K562 (cell line): Measurements from ENCODE around the gene ZDHHC8.

ENCODE experiments used
- DACH1 ChIP-seq: fragments of 450-650 bp; IDR thresholded peaks from 2 replicates; pipeline ENCODE4 v1.6.1; 2018; ENCODE audit not compliant: partially characterized antibody
- ELF4 ChIP-seq: fragments of 450-650 bp; formaldehyde crosslinking; IDR thresholded peaks from 2 replicates; pipeline ENCODE4 v1.4.0; 2022; ENCODE audit warnings: missing genetic modification characterization
- EP300 ChIP-seq: IDR thresholded peaks from 2 replicates; pipeline ENCODE4 v1.6.1; 2012; ENCODE audit warnings: low read length, improper control_type of control experiment
- EZH2 ChIP-seq: IDR thresholded peaks from 2 replicates; pipeline ENCODE4 v1.6.1; 2012; ENCODE audit warnings: low read depth, mild to moderate bottlenecking, inconsistent platforms, low read length, borderline replicate concordance
- KAT2B ChIP-seq: IDR thresholded peaks from one replicate; pipeline ENCODE4 v1.6.1; 2012; ENCODE audit warnings: low read depth, mild to moderate bottlenecking, control low read depth, inconsistent platforms, low read length, moderate library complexity
- MGA ChIP-seq: fragments of 450-650 bp; IDR thresholded peaks from 2 replicates; pipeline ENCODE4 v1.6.1; 2016; ENCODE audit warnings: mild to moderate bottlenecking, moderate library complexity
- MXI1 ChIP-seq: IDR thresholded peaks from 2 replicates; pipeline ENCODE4 v1.6.1; 2011; ENCODE audit warnings: low read depth, mild to moderate bottlenecking, improper control_type of control experiment, low read length
- NFATC3 ChIP-seq: fragments of 450-650 bp; IDR thresholded peaks from 2 replicates; pipeline ENCODE4 v1.6.1; 2017; ENCODE audit warnings: mild to moderate bottlenecking
- POLR2AphosphoS2 ChIP-seq: IDR thresholded peaks from 2 replicates; pipeline ENCODE4 v1.6.1; 2012; ENCODE audit warnings: low read length, improper control_type of control experiment
- TEAD4 ChIP-seq, 2 experiments: sonication (generic) in 1 of 2; formaldehyde crosslinking in 1 of 2; IDR thresholded peaks; 2 replicates each; pipeline versions ENCODE4 v1.6.1 to v1.8.0; 2012 to 2022; ENCODE audit warnings: borderline replicate concordance in 1 of 2, inconsistent platforms in 1 of 2, low read length in 1 of 2, mild to moderate bottlenecking in 1 of 2, missing genetic modification reagents in 1 of 2
- YY1 ChIP-seq, 3 experiments: IDR thresholded peaks; 2 replicates each; pipeline ENCODE4 v1.6.1; 2011; ENCODE audit warnings: low read length in 2 of 3, mild to moderate bottlenecking in 2 of 3, moderate library complexity in 2 of 3, borderline replicate concordance in 1 of 3, control low read depth in 1 of 3, low read depth in 1 of 3; ENCODE audit not compliant: insufficient read depth in 3 of 3, insufficient replicate concordance in 2 of 3, control insufficient read depth in 1 of 3, insufficient read length in 1 of 3; ENCODE audit errors: extremely low read depth in 1 of 3
- ZNF140 ChIP-seq: fragments of 250-450 bp; sonication (Bioruptor Pico); IDR thresholded peaks from 2 replicates; pipeline ENCODE4 v1.8.0; 2021; ENCODE audit warnings: moderate library complexity, mild to moderate bottlenecking, inconsistent platforms
- TF ChIP-seq, protein P1 (sequence below), 3 experiments: IDR thresholded peaks in 2 of 3; conservative IDR thresholded peaks in 1 of 3; 2 replicates each; pipeline ENCODE4 v1.5.1; 2011 to 2012; ENCODE audit warnings: low read length in 3 of 3, mild to moderate bottlenecking in 3 of 3, control low read depth in 2 of 3, improper control_type of control experiment in 1 of 3, inconsistent platforms in 1 of 3, low read depth in 1 of 3, mixed read lengths in 1 of 3, moderate library complexity in 1 of 3; ENCODE audit not compliant: insufficient read depth in 2 of 3
- TF ChIP-seq, protein P2 (sequence below): sonication (generic); formaldehyde crosslinking; IDR thresholded peaks from 2 replicates; pipeline ENCODE4 v1.8.1; 2023; ENCODE audit warnings: mild to moderate bottlenecking, missing genetic modification reagents

- TF ChIP-seq ZNF140 (CRISPR knock-in tag) (no peak), DACH1 (no peak), ELF4 (no peak), TEAD4 (IDR thresholded peaks at IDR 0.05; ENCODE audit: low read length) (no peak), TEAD4 (CRISPR knock-in tag; IDR thresholded peaks at IDR 0.05; ENCODE audit: borderline replicate concordance) (no peak), EP300 (no peak), EZH2 (no peak), POLR2AphosphoS2 (no peak), YY1 (IDR thresholded peaks at IDR 0.05; ENCODE audit: borderline replicate concordance in 1 of 3, control insufficient read depth in 1 of 3, extremely low read depth in 1 of 3, insufficient read depth in 3 of 3, insufficient read length in 1 of 3, insufficient replicate concordance in 2 of 3, low read depth in 1 of 3, low read length in 2 of 3) (no peak), MXI1 (no peak), KAT2B (no peak), NFATC3 (no peak), MGA (no peak)
- TF ChIP-seq, protein P1, sequence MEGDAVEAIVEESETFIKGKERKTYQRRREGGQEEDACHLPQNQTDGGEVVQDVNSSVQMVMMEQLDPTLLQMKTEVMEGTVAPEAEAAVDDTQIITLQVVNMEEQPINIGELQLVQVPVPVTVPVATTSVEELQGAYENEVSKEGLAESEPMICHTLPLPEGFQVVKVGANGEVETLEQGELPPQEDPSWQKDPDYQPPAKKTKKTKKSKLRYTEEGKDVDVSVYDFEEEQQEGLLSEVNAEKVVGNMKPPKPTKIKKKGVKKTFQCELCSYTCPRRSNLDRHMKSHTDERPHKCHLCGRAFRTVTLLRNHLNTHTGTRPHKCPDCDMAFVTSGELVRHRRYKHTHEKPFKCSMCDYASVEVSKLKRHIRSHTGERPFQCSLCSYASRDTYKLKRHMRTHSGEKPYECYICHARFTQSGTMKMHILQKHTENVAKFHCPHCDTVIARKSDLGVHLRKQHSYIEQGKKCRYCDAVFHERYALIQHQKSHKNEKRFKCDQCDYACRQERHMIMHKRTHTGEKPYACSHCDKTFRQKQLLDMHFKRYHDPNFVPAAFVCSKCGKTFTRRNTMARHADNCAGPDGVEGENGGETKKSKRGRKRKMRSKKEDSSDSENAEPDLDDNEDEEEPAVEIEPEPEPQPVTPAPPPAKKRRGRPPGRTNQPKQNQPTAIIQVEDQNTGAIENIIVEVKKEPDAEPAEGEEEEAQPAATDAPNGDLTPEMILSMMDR (IDR thresholded peaks at IDR 0.05 in 2 of 3, conservative IDR thresholded peaks at IDR 0.05 in 1 of 3; ENCODE audit: insufficient read depth in 2 of 3, low read depth in 1 of 3, low read length in 3 of 3) = no peak
- TF ChIP-seq, protein P2, sequence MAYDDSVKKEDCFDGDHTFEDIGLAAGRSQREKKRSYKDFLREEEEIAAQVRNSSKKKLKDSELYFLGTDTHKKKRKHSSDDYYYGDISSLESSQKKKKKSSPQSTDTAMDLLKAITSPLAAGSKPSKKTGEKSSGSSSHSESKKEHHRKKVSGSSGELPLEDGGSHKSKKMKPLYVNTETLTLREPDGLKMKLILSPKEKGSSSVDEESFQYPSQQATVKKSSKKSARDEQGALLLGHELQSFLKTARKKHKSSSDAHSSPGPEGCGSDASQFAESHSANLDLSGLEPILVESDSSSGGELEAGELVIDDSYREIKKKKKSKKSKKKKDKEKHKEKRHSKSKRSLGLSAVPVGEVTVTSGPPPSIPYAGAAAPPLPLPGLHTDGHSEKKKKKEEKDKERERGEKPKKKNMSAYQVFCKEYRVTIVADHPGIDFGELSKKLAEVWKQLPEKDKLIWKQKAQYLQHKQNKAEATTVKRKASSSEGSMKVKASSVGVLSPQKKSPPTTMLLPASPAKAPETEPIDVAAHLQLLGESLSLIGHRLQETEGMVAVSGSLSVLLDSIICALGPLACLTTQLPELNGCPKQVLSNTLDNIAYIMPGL (CRISPR knock-in tag) = no peak
Measured at GRCh38 chr22:20172141-20172613, 40.6 kb downstream of the ZDHHC8 start.
